Measurements from ENCODE around the gene SUSD1. TPM values are rescaled to one million over a fixed set of nuclear protein-coding genes. Genes with fewer than 3 reads are reported as not detected.
A peak's percentile ranks its signal among the peaks of the same experiment; 100 is the strongest.

The SUSD1 gene
- total and polyA plus RNA-seq, 2 experiments from 2014 or later: 18.5 to 30.5 TPM

- Histone ChIP-seq H2AFZ (no peak overlapping the region), H3K4me2 (no peak overlapping the region), H3K9me3 (ENCODE audit: low read depth) (no peaks in the 10 kb centered on the region), H3K4me3 (no peak overlapping the region), H4K20me1 (ENCODE audit: insufficient read depth, poor library complexity, severe bottlenecking) (no peaks in the 10 kb centered on the region), H3K27me3 (no peaks in the 10 kb centered on the region), H3K4me1 (ENCODE audit: insufficient read depth) (peaks cover 22% of the 10 kb centered on the region), H3K79me2 (no peaks in the 10 kb centered on the region), H3K9me2 (replicated peaks; ENCODE audit: insufficient read depth) (no peaks in the 10 kb centered on the region), H3K36me3 (replicated peaks; ENCODE audit: insufficient read depth, low read depth) (no peaks in the 10 kb centered on the region), H3K27ac (peak overlapping the region; percentile 98)
- 87% methylated on average over 5 of the region's 5 CpGs for WGBS (ENCODE audit: low lambda C conversion rate, missing lambda C conversion rate)
- DNase-seq (ENCODE audit: low spot score): no peak
- TF ChIP-seq EZH2phosphoT487 (IDR thresholded peaks at IDR 0.05; ENCODE audit: low read depth, severe bottlenecking, unreplicated experiment) (no peak), EZH2 (IDR thresholded peaks at IDR 0.05; ENCODE audit: borderline replicate concordance) (no peak), CTCF (IDR thresholded peaks at IDR 0.05; ENCODE audit: poor library complexity) (no peak)
Measured at GRCh38 chr9:112064871-112065270, 110.2 kb downstream of the SUSD1 start.

GRCh38 chr9:112063586-112063985 lies 111.5 kb downstream of the SUSD1 start:
- peaks cover 12% of the 10 kb centered on the region for H3K4me1 ChIP-seq (ENCODE audit: insufficient read depth)
- no peak overlapping the region for H3K27ac ChIP-seq
- no peaks in the 10 kb centered on the region for H4K20me1 ChIP-seq (ENCODE audit: insufficient read depth, poor library complexity, severe bottlenecking)
- no peaks in the 10 kb centered on the region for H3K36me3 ChIP-seq (replicated peaks; ENCODE audit: insufficient read depth, low read depth)
- no peak overlapping the region for H2AFZ ChIP-seq
- no peak overlapping the region for H3K4me2 ChIP-seq
- H3K4me3 ChIP-seq: no peak overlapping the region
- DNase-seq (ENCODE audit: low spot score): no peak
- TF ChIP-seq EZH2phosphoT487 (IDR thresholded peaks at IDR 0.05; ENCODE audit: low read depth, severe bottlenecking, unreplicated experiment) (no peak), EZH2 (IDR thresholded peaks at IDR 0.05; ENCODE audit: borderline replicate concordance) (no peak), CTCF (IDR thresholded peaks at IDR 0.05; ENCODE audit: poor library complexity) (no peak)
- H3K79me2 ChIP-seq: no peaks in the 10 kb centered on the region
- H3K9me2 ChIP-seq (replicated peaks; ENCODE audit: insufficient read depth): no peaks in the 10 kb centered on the region
- no peaks in the 10 kb centered on the region for H3K27me3 ChIP-seq
- 100% methylated on average over 4 of the region's 4 CpGs for WGBS (ENCODE audit: low lambda C conversion rate, missing lambda C conversion rate)
- H3K9me3 ChIP-seq (ENCODE audit: low read depth): no peaks in the 10 kb centered on the region

- no peak overlapping the region for H3K27ac ChIP-seq
- no peak overlapping the region for H2AFZ ChIP-seq
- no peak overlapping the region for H3K4me3 ChIP-seq
- H3K9me3 ChIP-seq (ENCODE audit: low read depth): no peaks in the 10 kb centered on the region
- no peak overlapping the region for H3K4me2 ChIP-seq
- no peaks in the 10 kb centered on the region for H4K20me1 ChIP-seq (ENCODE audit: insufficient read depth, poor library complexity, severe bottlenecking)
- no peak for DNase-seq (ENCODE audit: low spot score)
- H3K27me3 ChIP-seq: no peaks in the 10 kb centered on the region
- TF ChIP-seq EZH2 (IDR thresholded peaks at IDR 0.05; ENCODE audit: borderline replicate concordance) (no peak), CTCF (IDR thresholded peaks at IDR 0.05; ENCODE audit: poor library complexity) (no peak), EZH2phosphoT487 (IDR thresholded peaks at IDR 0.05; ENCODE audit: low read depth, severe bottlenecking, unreplicated experiment) (no peak)
- H3K4me1 ChIP-seq (ENCODE audit: insufficient read depth): peaks cover 12% of the 10 kb centered on the region
- no peaks in the 10 kb centered on the region for H3K79me2 ChIP-seq
- no peaks in the 10 kb centered on the region for H3K9me2 ChIP-seq (replicated peaks; ENCODE audit: insufficient read depth)
- no peaks in the 10 kb centered on the region for H3K36me3 ChIP-seq (replicated peaks; ENCODE audit: insufficient read depth, low read depth)
Measured at GRCh38 chr9:112063151-112063550, 111.9 kb downstream of the SUSD1 start.
